AG04449 (cell line): ENCODE data around the gene SGTB.

ENCODE experiments used
- CTCF ChIA-PET: fragments of 350-600 bp; formaldehyde crosslinking; extraction: SDS; loops from one replicate; lab custom pipeline; 2021; ENCODE audit warnings: antibody characterized with exemption; lab: Yijun Ruan, JAX
- POLR2A ChIA-PET: fragments of 400-600, 350-600 bp; formaldehyde crosslinking; extraction: SDS; loops from one replicate; lab custom pipeline; 2020; ENCODE audit warnings: antibody characterized with exemption, inconsistent platforms; lab: Yijun Ruan, JAX
- DNase-seq: peaks from one replicate; pipeline ENCODE4 v3.0.0-alpha.2; 2010; ENCODE audit warnings: low read depth, low spot score
- H3K4me3 ChIP-seq: 2 replicates; pipeline ENCODE4 v1.5.1; 2011; ENCODE audit warnings: low read depth, mild to moderate bottlenecking, control low read depth, low read length
- TF ChIP-seq, protein P1 (sequence below): IDR thresholded peaks from one replicate; pipeline ENCODE4 v1.5.1; 2011; ENCODE audit warnings: mild to moderate bottlenecking, moderate library complexity, low read length, control low read depth, inconsistent platforms; ENCODE audit not compliant: insufficient read depth; ENCODE audit errors: missing control alignments

The SGTB gene

DNA sequence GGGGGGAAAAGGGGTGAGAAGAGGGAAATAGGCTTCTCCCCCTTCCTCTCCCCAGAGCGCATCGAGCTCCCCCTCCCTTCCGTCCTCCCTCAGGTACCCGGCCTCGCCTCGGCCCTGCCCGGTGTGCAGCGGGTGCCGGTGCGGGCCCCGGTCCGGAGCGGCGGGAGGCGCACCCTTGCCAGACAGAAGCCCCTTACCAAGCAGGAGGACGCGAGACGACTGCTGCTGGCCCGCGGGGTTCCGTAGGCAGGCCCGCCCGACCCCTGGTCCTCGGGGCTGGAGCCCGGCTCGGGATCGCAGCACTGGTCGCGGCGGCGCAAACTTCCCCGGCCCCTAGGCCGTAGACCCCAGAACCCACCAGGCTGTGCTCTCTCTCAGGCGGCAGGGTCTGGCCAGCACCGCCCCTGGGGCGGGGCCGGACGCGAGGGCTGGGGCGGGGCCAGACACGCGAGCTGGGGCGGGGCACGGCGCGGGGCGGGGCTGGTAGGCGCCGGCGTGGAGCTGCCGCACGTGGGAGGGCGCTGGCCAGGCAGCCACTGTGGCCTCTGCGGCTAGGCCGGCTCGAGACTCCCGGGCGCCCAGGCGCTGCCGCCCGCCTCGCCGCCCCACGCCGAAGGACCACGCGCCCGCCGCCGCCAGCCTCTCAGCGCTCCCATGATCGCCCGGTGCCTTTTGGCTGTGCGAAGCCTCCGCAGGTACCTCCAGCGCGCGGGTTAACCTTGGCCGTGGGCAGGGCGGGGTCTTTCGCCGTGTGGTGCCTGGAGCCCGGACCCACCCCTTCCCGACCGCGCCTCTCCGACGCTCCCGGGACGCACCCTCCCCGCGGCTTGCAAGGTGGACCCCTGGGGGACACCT is at the start of gene SGTB, which contains the start of gene NLN:
Gene SGTB (minus strand): TSS at position 390 of the 855 bp plus-strand sequence. CDS start 1,302 bp downstream, outside the sequence.
Gene NLN (plus strand): TSS at position 486 of the 855 bp plus-strand sequence. CDS start 169 bp downstream, at position 655.
- ChIA-PET CTCF (interaction anchor here (2.2 kb wide), 1 partner anchor 20 kb away, joined by 9 read pairs; no protein-coding TSS in a partner anchor), POLR2A (interaction anchor here (0.7 to 1.8 kb wide), 3 partner anchors 158 to 204 kb away, joined by 3 to 4 read pairs (median 4); partner anchors contain the start of gene ERBIN)
- TF ChIP-seq, protein P1, sequence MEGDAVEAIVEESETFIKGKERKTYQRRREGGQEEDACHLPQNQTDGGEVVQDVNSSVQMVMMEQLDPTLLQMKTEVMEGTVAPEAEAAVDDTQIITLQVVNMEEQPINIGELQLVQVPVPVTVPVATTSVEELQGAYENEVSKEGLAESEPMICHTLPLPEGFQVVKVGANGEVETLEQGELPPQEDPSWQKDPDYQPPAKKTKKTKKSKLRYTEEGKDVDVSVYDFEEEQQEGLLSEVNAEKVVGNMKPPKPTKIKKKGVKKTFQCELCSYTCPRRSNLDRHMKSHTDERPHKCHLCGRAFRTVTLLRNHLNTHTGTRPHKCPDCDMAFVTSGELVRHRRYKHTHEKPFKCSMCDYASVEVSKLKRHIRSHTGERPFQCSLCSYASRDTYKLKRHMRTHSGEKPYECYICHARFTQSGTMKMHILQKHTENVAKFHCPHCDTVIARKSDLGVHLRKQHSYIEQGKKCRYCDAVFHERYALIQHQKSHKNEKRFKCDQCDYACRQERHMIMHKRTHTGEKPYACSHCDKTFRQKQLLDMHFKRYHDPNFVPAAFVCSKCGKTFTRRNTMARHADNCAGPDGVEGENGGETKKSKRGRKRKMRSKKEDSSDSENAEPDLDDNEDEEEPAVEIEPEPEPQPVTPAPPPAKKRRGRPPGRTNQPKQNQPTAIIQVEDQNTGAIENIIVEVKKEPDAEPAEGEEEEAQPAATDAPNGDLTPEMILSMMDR: no peak
- no peak for DNase-seq
- peak within 1 kb of the TSS; percentile 86 for H3K4me3 ChIP-seq

GRCh38 chr5:65771266-65771665 is 49.4 kb upstream of the SGTB start:
- H3K4me3 ChIP-seq: no peak overlapping the region
- CTCF ChIA-PET: interaction anchor here (0.7 to 0.9 kb wide), 2 partner anchors 10 to 19 kb away, joined by 3 read pairs; no protein-coding TSS in a partner anchor
- DNase-seq: no peak
- POLR2A ChIA-PET: no interaction called here
- TF ChIP-seq, protein P1: no peak

DNA sequence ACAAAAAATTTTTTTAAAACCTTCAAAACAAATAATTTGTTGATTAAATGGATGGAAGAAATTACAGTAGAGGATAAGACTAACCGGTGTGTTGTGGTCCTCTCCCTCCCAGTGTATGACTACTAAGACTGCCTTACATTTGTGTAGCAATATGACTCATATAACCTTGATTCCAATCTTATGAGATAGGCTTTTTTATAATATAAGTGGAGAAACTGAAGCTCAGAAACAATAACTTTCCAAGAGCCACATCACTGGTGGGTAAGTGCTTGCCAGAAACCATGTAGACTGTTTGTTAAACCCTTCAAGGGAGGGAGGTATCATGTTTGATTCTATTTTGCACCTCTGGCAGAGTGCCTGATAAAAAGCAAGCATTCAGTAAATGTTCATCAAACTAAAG is 47.6 kb upstream of the SGTB start:
- POLR2A ChIA-PET: no interaction called here
- TF ChIP-seq, protein P1: no peak
- CTCF ChIA-PET: interaction anchor here (1.0 to 1.2 kb wide), 2 partner anchors 8 to 22 kb away, joined by 3 to 4 read pairs; no protein-coding TSS in a partner anchor
- H3K4me3 ChIP-seq: no peak overlapping the region
- peak; percentile 73 for DNase-seq

DNA sequence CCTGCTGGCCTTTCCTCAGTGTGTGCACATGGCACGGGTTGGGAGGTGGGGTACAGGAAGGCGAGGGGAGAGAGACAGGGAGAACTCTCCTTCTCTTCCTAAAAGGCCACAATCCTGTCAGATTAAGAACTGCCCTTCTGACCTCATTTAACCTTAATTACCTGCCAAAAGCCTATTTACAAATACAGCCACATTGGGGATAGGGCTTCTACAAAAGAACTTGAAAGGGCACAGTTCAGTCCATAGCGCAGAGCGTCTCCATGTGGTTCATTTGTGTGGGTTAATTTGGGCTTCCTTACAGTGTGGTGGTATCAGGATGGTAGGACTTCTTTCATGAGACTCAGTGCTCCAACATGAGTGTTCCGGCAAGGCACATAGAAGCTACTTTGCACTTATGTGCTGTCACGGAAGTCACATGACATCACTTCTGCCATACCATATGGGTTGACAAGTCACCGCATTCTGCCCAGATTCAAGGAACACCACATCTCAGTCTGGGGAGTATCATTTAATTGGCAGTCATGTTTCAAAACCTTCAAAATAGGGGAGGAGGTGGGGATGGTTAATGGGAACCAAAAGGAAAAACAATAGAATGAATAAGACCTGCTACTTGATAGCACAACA is 46.9 kb upstream of the SGTB start:
- TF ChIP-seq, protein P1: no peak
- POLR2A ChIA-PET: no interaction called here
- DNase-seq: no peak
- CTCF ChIA-PET: interaction anchor here (1.0 kb wide), 1 partner anchor 8 kb away, joined by 3 read pairs; no protein-coding TSS in a partner anchor
- H3K4me3 ChIP-seq: no peak overlapping the region

- ChIA-PET POLR2A (no interaction called here), CTCF (no interaction called here)
- TF ChIP-seq, protein P1: no peak
- no peak for DNase-seq
- H3K4me3 ChIP-seq: no peak overlapping the region
Measured at GRCh38 chr5:65767565-65767964, 45.7 kb upstream of the SGTB start.
